Measurements from ENCODE around the gene EFNA1.
A peak's percentile ranks its signal among the peaks of the same experiment; 100 is the strongest.
"Not testable (repeated sequence)": the region's sequence is repeated elsewhere in the genome, so short reads cannot be mapped to it uniquely, and the experiment has no call there.

The EFNA1 gene

DNA sequence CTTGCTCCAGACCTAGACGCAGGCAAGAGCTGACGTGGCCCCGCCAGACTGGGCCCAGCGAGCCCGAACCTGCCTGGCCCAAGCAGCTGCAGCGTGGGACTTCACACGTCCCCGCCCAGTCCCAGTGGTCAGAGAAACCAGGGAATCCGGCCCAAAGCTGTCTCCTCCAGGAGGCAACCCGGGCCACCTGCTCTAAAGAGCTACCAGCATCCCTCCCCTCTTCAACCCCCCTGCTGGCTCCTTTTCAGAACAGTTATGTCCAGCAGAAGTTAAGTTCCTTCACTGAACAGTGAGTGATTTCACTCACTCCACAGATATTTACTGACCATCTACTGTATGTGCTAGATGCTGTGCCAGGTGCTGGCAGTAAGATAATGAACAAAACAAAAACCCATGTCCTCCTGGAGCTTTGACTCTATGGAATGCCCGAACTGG, 2.1 kb upstream of the EFNA1 start:
- DNase-seq = no peak

GRCh38 chr1:155125946-155126555, 1.6 kb upstream of the EFNA1 start:
- DNase-seq = no peak

GRCh38 chr1:155126556-155127104, 1.0 kb upstream of the EFNA1 start:
- DNase-seq = no peak

DNA sequence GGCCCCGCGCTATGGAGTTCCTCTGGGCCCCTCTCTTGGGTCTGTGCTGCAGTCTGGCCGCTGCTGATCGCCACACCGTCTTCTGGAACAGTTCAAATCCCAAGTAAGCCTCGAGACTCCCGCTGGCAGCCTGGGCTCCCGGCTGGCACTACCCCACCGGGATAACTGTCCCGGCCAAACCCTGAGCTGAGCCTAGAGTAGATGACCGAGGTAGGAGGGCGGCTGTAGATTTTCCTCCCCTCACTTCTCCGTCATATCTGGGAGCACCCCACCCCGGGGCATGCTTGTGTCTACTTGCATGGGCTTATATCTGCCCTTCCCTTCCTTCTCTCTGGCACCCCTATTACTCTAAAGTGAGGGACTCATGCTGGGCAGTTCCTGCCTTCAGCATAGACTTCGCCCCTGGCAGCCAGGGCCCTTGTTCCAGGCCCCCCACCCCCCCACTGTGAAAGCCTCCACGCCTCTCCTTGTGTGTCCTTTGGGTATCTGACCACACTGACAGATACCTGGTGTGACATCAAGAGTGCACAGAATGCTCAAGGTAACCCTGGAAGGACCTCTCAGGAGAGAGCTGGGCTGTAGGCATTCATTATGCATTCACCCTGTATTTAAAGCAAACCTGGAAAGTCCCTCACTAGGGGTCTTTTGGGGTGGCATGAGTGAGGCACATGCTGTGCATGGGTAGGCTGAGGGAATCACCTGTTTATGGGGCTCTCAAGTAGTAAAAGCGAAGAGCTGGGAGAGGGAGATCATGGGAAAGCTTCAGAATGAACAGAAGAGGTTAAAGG, 485 bp downstream of the EFNA1 start:
- DNase-seq = no peak

- DNase-seq = no peak
Observed at GRCh38 chr1:155128755-155129473, 1.2 kb downstream of the EFNA1 start.

GRCh38 chr1:155130272-155131006, 2.8 kb downstream of the EFNA1 start:
- no peak for DNase-seq

GRCh38 chr1:155131285-155131684, 3.6 kb downstream of the EFNA1 start:
- no peak for DNase-seq

- DNase-seq = no peak
Observed at GRCh38 chr1:155131856-155132255, 4.2 kb downstream of the EFNA1 start.

- no peak for DNase-seq
Observed at GRCh38 chr1:155133799-155134281, 6.2 kb downstream of the EFNA1 start.

DNA sequence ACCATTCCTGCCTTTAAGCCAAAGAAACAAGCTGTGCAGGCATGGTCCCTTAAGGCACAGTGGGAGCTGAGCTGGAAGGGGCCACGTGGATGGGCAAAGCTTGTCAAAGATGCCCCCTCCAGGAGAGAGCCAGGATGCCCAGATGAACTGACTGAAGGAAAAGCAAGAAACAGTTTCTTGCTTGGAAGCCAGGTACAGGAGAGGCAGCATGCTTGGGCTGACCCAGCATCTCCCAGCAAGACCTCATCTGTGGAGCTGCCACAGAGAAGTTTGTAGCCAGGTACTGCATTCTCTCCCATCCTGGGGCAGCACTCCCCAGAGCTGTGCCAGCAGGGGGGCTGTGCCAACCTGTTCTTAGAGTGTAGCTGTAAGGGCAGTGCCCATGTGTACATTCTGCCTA, 6.6 kb downstream of the EFNA1 start:
- no peak for DNase-seq

DNA sequence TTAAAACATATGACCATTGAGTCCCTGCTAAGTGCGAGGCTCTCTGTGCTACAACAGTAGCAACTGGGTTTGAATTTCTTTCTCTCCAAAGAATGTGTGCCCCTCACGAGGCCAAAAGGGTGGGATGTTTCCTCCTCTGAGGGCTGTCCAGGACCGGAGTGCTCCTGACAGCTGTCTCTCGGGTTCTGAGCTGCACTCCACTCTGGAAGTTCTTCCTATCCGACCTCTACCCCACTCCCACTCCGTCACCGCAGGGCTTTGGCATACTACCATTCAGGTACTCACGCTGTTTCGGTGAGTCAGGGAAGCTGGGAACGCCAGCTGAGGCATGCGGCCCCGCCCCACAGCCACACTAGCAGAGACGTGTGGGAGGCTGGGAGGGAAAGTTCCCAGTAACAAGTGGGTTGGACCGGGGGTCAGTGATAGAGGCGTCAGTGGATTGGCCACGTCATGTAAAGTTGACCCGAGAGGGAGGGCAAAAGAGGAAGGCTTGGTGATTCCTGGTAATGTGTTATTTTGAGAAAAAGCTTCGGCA, 7.3 kb downstream of the EFNA1 start:
- peak; percentile 72 for DNase-seq

DNA sequence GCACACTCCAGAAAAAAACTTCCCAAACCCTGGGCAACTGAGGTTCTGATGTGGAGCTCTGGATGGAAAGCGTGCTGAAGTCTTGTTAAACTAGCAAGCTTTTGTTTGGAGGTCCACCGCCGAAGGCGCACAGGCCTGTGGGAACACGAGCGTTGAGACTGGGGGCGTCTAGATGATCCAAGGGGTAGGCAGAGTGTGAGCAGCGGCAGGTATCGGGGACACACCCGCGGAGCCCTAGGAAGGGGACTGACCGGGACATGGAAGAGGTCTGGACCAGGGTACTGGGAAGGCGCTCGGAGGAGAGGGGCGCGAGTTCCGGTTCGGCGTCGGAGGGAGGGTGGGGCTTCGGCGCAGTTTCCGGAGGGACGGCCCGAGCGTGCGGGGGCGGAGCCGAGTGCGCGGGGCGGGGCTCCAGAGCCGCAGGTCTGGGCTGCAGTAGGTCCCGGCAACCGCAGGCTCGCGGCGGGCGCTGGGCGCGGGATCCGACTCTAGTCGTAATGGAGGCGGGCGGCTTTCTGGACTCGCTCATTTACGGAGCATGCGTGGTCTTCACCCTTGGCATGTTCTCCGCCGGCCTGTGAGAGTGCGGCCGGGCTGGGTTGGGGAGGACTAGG, 7.8 kb downstream of the EFNA1 start, which contains the start of gene SLC50A1:
Gene SLC50A1, plus strand, starts transcription at position 438 of the 614 bp plus-strand sequence. Its CDS starts 60 bp downstream, at position 498.
- DNase-seq = peak; percentile 96

GRCh38 chr1:155136748-155137147, 9.1 kb downstream of the EFNA1 start:
- DNase-seq = peak; percentile 59

DNA sequence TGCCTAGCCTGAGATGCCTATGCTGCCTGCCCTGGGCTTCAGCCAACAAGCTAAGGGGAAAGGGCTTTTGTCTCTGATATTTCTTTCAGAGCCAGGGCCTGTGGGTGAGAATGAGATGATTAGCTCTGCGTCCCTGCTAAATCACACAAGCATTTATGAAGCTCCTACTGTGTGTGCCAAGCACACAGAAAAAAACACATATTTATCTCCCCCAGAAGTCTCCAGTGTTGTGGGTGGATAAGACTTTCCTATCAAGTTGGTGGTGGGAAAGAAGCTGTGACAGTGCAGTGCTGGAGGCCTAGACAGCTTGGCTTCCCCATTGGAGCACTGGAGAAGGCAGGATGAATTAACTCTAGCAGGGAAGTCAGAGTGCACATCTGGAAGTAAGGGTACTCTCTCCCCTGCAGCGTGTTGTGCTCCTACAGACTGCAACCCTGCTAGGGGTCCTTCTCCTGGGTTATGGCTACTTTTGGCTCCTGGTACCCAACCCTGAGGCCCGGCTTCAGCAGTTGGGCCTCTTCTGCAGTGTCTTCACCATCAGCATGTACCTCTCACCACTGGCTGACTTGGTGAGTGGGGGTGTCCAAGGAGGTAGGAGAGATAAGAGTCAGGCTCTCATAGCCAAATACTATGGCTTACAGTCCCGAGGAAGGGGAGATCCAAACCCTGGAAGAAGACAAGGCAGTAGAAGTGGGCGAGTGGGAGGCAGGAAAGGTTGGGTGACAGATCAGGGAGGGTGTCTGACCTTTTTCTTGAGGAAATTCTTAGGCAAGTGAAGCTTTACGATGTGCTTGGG, 9.7 kb downstream of the EFNA1 start:
- DNase-seq = no peak

DNA sequence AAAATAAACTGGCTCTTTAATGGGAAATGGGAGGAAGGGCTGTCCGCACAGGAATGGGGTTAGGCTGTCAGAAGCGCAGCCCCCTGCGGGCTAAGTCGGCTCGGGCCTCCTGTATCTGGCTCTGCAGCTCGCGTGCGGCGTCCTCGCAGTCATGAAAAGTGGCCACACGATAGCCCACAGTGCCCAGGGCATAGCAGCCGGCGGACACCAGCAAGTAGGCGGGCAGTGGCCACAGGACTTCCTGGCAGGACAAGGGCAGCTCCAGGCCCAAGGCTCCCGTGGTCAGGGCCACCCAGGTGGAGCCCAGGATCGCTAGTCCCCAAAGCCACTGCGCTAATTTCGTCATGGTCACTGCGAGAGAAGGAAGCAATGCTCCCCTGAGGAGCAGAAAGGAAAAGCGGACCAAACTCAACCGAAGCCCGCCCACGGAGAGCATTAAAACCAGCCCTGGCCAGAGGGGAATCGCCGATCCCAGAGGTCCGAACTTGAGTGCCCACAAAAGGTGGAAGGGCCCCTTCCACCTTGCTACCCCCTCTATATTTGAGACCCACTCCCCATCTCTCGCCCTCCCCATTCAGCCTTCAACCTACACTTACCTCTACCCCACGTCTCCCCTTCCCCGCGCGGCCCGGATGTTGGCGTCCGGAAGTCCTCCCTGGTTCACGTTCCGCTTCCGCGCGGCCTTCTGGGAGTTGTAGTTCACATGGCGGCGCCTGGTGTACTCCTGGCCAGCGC, 12.4 kb downstream of the EFNA1 start, which contains the start of gene DPM3:
Gene DPM3, minus strand, starts transcription at position 637 of the 735 bp plus-strand sequence. Its CDS starts 291 bp downstream, at position 346.
- DNase-seq = peak; percentile 95

- no peak for DNase-seq
Observed at GRCh38 chr1:155140630-155140953, 12.9 kb downstream of the EFNA1 start.

DNA sequence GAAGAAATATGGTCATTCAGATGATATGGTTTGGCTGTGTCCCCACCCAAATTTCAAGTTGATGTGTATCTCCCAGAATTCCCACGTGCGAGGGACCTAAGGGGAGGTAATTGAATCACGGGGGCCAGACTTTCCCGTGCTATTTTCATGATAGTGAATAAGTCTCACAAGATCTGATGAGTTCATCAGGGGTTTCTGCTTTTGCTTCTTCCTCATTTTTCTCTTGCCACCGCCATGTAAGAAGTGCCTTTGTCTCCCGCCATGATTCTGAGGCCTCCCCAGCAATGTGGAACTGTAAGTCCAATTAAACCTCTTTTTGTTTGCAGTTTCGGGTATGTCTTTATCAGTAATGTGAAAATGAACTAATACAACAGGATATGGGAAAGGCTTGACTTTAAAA, 14.1 kb downstream of the EFNA1 start:
- no peak for DNase-seq

DNA sequence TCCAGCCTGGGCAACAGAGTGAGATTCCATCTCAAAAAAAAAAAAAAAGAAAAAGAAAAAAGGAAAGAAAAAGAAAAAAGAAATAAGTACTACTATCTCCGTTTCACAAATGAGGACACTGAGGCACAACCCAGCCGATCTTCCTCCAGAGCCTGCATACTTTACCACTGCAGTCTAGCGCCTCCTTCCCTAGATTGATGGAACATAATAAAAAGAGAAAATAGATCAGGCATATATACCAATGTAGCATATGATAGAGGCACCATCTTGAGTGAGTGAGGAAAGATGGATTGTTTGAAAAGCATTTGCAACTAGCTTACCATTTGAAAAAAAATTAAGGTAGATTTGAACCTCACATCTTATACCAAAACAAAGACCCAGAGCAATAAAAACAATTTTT, 17.8 kb downstream of the EFNA1 start:
- no peak for DNase-seq

- DNase-seq = not testable (repeated sequence)
Observed at GRCh38 chr1:155155996-155156643, 28.4 kb downstream of the EFNA1 start.

DNA sequence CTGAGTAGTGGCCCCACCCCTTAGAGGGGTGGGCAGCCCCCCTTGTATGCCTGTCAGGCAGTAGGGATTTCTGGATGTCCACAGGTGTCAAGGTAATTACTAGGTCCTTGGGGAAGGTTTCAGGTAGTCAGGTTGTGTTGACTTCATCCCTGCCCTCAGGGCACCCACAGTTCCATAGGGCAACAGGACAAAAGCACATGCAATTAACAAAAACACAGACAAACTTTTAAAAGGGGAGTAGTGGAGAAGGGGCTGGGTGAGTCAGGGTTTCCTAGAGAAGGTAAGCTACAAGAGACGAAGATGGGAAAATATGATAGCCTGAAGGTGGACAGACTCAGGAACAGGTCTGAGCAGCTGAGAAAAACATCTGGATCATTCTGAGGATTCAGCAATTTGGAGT, 31.3 kb downstream of the EFNA1 start:
- DNase-seq = no peak

Measured in activated CD4-positive, alpha-beta T cell treated with anti-CD3 and anti-CD28 coated beads, Interleukin-2, Interleukin-6, amounts not matched to agents 100 ng/mL and 50 ng/mL, durations not matched to agents 16 hours and 8 hours (primary cell).